ENCODE results near the gene ESR2. TPM values are rescaled to one million over a fixed set of nuclear protein-coding genes. Genes with fewer than 3 reads are reported as not detected.

Gene ESR2
- total RNA-seq, 4 donors from 2014 or later: 0.27 to 1.0 (median 0.78) TPM; not detected in 1

DNA sequence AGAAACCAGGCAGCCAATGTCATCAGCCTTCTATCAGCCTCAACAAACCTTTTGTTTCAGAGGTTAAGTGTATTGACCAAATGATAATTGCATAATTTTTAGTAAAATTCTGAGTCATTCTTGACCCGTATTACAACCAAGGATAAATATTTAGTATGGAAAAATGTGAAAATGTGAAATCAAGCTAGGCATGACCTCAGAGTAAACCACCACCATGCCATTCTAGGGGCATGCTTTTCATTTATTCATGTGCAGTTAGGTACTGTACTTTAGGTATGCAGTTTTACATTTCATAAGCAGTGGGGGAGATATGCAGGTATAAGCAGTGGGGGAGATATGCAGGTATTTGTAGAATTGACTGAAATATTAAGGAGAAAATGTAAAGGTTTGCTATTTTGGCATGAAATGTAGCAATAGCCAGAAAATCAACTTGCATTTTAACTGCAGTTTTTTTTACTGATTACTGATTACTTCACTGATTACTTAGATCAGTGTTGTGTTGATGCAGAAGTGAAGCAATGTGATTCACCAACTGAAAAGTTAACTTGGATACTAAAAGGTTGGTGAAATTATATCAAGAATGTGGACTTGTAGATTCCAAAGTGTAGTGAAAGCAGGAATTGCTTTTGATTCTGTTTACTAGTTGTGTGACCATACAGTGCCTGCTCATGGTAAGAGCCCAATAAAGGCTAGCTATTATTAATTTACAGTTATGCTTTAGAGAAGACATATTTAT is 184.2 kb downstream of the ESR2 start:
- intact Hi-C loops (cut with DNase I): loop anchor here (10.0 kb wide), 1 partner anchor 65 kb away; no protein-coding TSS in a partner anchor
- no peaks in the 10 kb centered on the region for H3K27me3 ChIP-seq
- H3K9me3 ChIP-seq: no peaks in the 10 kb centered on the region
- DNase-seq: no peak
- no peak overlapping the region for H3K4me3 ChIP-seq (replicated peaks in 1 of 3)
- H3K36me3 ChIP-seq: peaks cover 0 to 4% of the 10 kb centered on the region in 2 donors
- 89 to 98% methylated on average over 1 of the region's 1 CpG for WGBS, 2 donors
- peaks cover 22 to 30% of the 10 kb centered on the region in 2 donors for H3K4me1 ChIP-seq
- TF ChIP-seq, protein P1, sequence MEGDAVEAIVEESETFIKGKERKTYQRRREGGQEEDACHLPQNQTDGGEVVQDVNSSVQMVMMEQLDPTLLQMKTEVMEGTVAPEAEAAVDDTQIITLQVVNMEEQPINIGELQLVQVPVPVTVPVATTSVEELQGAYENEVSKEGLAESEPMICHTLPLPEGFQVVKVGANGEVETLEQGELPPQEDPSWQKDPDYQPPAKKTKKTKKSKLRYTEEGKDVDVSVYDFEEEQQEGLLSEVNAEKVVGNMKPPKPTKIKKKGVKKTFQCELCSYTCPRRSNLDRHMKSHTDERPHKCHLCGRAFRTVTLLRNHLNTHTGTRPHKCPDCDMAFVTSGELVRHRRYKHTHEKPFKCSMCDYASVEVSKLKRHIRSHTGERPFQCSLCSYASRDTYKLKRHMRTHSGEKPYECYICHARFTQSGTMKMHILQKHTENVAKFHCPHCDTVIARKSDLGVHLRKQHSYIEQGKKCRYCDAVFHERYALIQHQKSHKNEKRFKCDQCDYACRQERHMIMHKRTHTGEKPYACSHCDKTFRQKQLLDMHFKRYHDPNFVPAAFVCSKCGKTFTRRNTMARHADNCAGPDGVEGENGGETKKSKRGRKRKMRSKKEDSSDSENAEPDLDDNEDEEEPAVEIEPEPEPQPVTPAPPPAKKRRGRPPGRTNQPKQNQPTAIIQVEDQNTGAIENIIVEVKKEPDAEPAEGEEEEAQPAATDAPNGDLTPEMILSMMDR (IDR thresholded peaks at IDR 0.05): no peak
- TF ChIP-seq POLR2A (IDR thresholded peaks at IDR 0.05): no peak
- peak overlapping the region; percentile 59 to 93 (median 92) for H3K27ac ChIP-seq

DNA sequence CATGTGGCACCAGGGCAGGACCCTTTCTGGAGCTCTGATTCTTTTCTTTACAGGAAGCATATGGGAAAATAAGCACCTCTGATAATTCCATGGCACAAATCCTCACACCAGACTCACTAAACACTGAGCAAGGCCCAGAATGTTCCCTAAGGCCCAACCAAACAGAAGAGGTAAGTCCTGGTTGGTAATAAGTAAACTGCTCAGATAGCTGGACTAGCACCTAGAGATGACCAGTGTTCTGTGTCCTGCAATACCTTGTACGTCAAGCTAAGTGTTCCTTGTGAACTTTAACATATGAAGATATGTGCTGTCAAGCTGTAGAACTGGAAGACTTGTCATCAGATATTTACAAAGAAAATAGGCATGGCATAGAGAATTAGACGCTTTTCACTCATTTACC is 186.7 kb downstream of the ESR2 start:
- DNase-seq: no peak
- TF ChIP-seq, protein P1 (IDR thresholded peaks at IDR 0.05): no peak
- TF ChIP-seq POLR2A (IDR thresholded peaks at IDR 0.05): no peak
- Histone ChIP-seq H3K9me3 (no peaks in the 10 kb centered on the region), H3K4me3 (replicated peaks in 1 of 3) (no peak overlapping the region), H3K27me3 (no peaks in the 10 kb centered on the region), H3K27ac (peak overlapping the region; percentile 14 to 93 (median 35)), H3K4me1 (peaks cover 3 to 12% of the 10 kb centered on the region in 2 donors), H3K36me3 (peaks cover 0 to 7% of the 10 kb centered on the region in 2 donors)
- 92 to 95% methylated on average over 2 of the region's 2 CpGs for WGBS, 2 donors
- intact Hi-C loops (cut with DNase I): loop anchor here (10.0 kb wide), 1 partner anchor 63 kb away; no protein-coding TSS in a partner anchor

DNA sequence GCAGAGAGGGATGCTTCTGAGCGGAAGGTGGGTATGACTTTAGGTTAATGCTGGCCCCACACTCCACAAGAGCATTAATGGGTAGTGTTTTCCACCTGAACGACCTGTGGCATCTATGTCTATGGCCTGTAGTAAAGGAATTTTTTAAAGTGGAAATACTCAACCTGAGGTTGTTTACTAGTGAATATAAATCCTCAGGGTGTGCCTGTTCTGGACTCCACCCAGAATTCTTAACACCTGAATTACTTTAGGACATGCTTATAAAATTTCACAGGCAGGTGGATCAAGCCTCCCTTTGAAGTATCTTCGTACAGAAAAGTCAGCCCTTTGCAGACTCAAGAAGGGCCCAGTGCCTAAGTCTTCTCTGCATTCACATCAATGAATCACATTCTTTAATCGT is 196.1 kb downstream of the ESR2 start:
- H3K27me3 ChIP-seq: no peaks in the 10 kb centered on the region
- no peak overlapping the region for H3K4me3 ChIP-seq (replicated peaks in 1 of 3)
- TF ChIP-seq POLR2A (IDR thresholded peaks at IDR 0.05): no peak
- TF ChIP-seq, protein P1 (IDR thresholded peaks at IDR 0.05): no peak
- no peaks in the 10 kb centered on the region for H3K36me3 ChIP-seq
- peak overlapping the region in 2 of 3 donors; percentile 53 to 71 for H3K27ac ChIP-seq
- intact Hi-C loops (cut with DNase I): no loop called here
- H3K9me3 ChIP-seq: no peaks in the 10 kb centered on the region
- DNase-seq: no peak
- WGBS, 2 donors: 50 to 56% methylated on average over 4 of the region's 4 CpGs
- H3K4me1 ChIP-seq: peaks cover 23 to 25% of the 10 kb centered on the region in 2 donors

DNA sequence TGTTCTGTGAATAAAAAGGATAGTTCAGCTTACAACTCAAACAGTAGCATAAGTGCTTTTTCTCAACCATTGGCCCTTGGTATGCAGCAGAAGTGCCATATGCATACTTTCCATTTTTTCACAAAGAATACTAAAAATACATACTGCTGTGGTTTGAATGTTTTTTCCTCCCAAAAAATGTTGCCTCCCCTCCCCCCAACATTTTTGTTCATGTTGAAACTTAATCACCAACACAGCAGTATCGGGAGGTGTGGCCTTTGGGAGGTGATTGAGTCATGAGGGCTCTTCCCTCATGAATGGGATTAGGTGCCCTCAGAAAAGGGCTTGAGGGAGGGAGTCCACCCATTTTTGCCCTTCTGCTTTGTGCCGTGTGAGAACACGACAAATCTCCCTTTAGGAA is 198.6 kb downstream of the ESR2 start:
- Histone ChIP-seq H3K27ac (no peak overlapping the region), H3K9me3 (no peaks in the 10 kb centered on the region), H3K27me3 (no peaks in the 10 kb centered on the region), H3K4me3 (replicated peaks in 1 of 3) (no peak overlapping the region), H3K36me3 (no peaks in the 10 kb centered on the region), H3K4me1 (peaks cover 43 to 47% of the 10 kb centered on the region in 2 donors)
- WGBS, 2 donors: 95 to 97% methylated on average over 3 of the region's 3 CpGs
- intact Hi-C loops (cut with DNase I): no loop called here
- no peak for DNase-seq
- TF ChIP-seq POLR2A (IDR thresholded peaks at IDR 0.05): no peak
- TF ChIP-seq, protein P1 (IDR thresholded peaks at IDR 0.05): no peak

DNA sequence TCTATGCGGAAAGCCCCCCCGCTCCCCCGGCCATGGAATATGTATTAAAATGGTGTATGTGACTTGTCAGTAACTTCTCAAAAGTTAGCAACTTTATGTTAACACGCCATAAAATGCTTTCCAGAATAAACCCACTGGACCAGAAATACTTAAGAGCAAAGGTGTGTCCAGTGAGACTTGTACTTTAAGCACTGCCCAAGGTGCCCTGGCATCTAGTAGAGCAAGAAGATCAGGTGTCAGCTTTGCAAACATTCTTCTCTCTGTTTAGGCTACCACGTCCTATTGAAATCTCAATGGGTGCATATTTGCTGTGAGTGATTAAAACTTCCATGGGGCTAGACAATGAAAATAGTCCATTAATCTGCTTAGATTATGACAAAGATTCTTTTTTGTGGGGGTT is 201.2 kb downstream of the ESR2 start:
- H3K4me3 ChIP-seq (replicated peaks in 1 of 3): no peak overlapping the region
- no peaks in the 10 kb centered on the region for H3K9me3 ChIP-seq
- 60 to 70% methylated on average over 5 of the region's 5 CpGs for WGBS, 2 donors
- H3K27ac ChIP-seq: peak overlapping the region; percentile 50 to 79 (median 77)
- H3K36me3 ChIP-seq: peaks cover 3 to 6% of the 10 kb centered on the region in 2 donors
- H3K27me3 ChIP-seq: no peaks in the 10 kb centered on the region
- H3K4me1 ChIP-seq: peaks cover 46 to 49% of the 10 kb centered on the region in 2 donors
- DNase-seq: peak; percentile 68
- intact Hi-C loops (cut with DNase I): no loop called here
- TF ChIP-seq, protein P1 (IDR thresholded peaks at IDR 0.05): no peak
- peak in 1 of 2 donors; percentile 43 for TF ChIP-seq POLR2A (IDR thresholded peaks at IDR 0.05)
